ENCODE results near the gene SUCLG2. TPM values are rescaled to one million over a fixed set of nuclear protein-coding genes. Genes with fewer than 3 reads are reported as not detected.

SUCLG2 gene
- 143 TPM for polyA plus RNA-seq
- long read RNA-seq, donor 1, transcript SUCLG2-201 (11 exons, 2,352 nt), result major isoform, 33 of 54 reads
- long read RNA-seq, donor 1, partial matches to known transcripts, result 21 of 54 reads
- long read RNA-seq, donor 1, other reads (novel, unspliced or antisense), result 0 of 54 reads
- long read RNA-seq, donor 2, transcript SUCLG2-201 (11 exons, 2,352 nt), result major isoform, 55 of 88 reads
- long read RNA-seq, donor 2, partial matches to known transcripts, result 33 of 88 reads
- long read RNA-seq, donor 2, other reads (novel, unspliced or antisense), result 0 of 88 reads
- long read RNA-seq, donor 3, result 0 reads
- long read RNA-seq, donor 4, transcript SUCLG2-201 (11 exons, 2,352 nt), result major isoform, 7 of 7 reads
- long read RNA-seq, donor 4, partial matches to known transcripts, result 0 of 7 reads
- long read RNA-seq, donor 4, other reads (novel, unspliced or antisense), result 0 of 7 reads
- long read RNA-seq, donor 5, transcript SUCLG2-201 (11 exons, 2,352 nt), result major isoform, 20 of 32 reads
- long read RNA-seq, donor 5, partial matches to known transcripts, result 12 of 32 reads
- long read RNA-seq, donor 5, other reads (novel, unspliced or antisense), result 0 of 32 reads
- long read RNA-seq, donor 6, transcript SUCLG2-201 (11 exons, 2,352 nt), result major isoform, 59 of 151 reads
- long read RNA-seq, donor 6, partial matches to known transcripts, result 92 of 151 reads
- long read RNA-seq, donor 6, other reads (novel, unspliced or antisense), result 0 of 151 reads
- long read RNA-seq, donor 7, transcript SUCLG2-201 (11 exons, 2,352 nt), result major isoform, 10 of 21 reads
- long read RNA-seq, donor 7, partial matches to known transcripts, result 11 of 21 reads
- long read RNA-seq, donor 7, other reads (novel, unspliced or antisense), result 0 of 21 reads
- long read RNA-seq, donor 8, transcript SUCLG2-201 (11 exons, 2,352 nt), result major isoform, 72 of 152 reads
- long read RNA-seq, donor 8, partial matches to known transcripts, result 80 of 152 reads
- long read RNA-seq, donor 8, other reads (novel, unspliced or antisense), result 0 of 152 reads
- long read RNA-seq, donor 9, transcript SUCLG2-201 (11 exons, 2,352 nt), result major isoform, 74 of 120 reads
- long read RNA-seq, donor 9, partial matches to known transcripts, result 46 of 120 reads
- long read RNA-seq, donor 9, other reads (novel, unspliced or antisense), result 0 of 120 reads
- long read RNA-seq, donor 10, transcript SUCLG2-201 (11 exons, 2,352 nt), result major isoform, 63 of 106 reads
- long read RNA-seq, donor 10, partial matches to known transcripts, result 43 of 106 reads
- long read RNA-seq, donor 10, other reads (novel, unspliced or antisense), result 0 of 106 reads
- long read RNA-seq, donor 11, transcript SUCLG2-201 (11 exons, 2,352 nt), result major isoform, 39 of 61 reads
- long read RNA-seq, donor 11, partial matches to known transcripts, result 22 of 61 reads
- long read RNA-seq, donor 11, other reads (novel, unspliced or antisense), result 0 of 61 reads

- peak; percentile 85 to 95 for DNase-seq
- Histone ChIP-seq H3K36me3 (ENCODE audit: control insufficient read depth, insufficient read depth, low read length) (no peaks in the 10 kb centered on the region), H3K27ac (ENCODE audit: low read length) (peak within 1 kb of the TSS; percentile 88), H3K9me3 (ENCODE audit: control insufficient read depth, low read depth, low read length) (no peaks in the 10 kb centered on the region), H3K4me3 (ENCODE audit: low read length) (peak within 1 kb of the TSS; percentile 85), H3K27me3 (ENCODE audit: control insufficient read depth, insufficient read depth, low read length) (no peaks in the 10 kb centered on the region), H3K4me1 (ENCODE audit: control insufficient read depth, insufficient read depth, low read length) (peaks cover 13% of the 10 kb centered on the region)
- WGBS (ENCODE audit: insufficient coverage, low lambda C conversion rate), result no CpG with 5 or more reads among the region's 66 CpGs
Observed at GRCh38 chr3:67654099-67654843, at the start of gene SUCLG2. SUCLG2 (minus strand) TSS chr3:67654612; CDS start chr3:67654586, 26 bp downstream.

GRCh38 chr3:67700596-67700995 lies 46.2 kb upstream of the SUCLG2 start:
- H3K36me3 ChIP-seq (ENCODE audit: control insufficient read depth, insufficient read depth, low read length), result no peaks in the 10 kb centered on the region
- no peak overlapping the region for H3K4me3 ChIP-seq (ENCODE audit: low read length)
- no peaks in the 10 kb centered on the region for H3K9me3 ChIP-seq (ENCODE audit: control insufficient read depth, low read depth, low read length)
- DNase-seq, result no peak
- no peak overlapping the region for H3K27ac ChIP-seq (ENCODE audit: low read length)
- H3K27me3 ChIP-seq (ENCODE audit: control insufficient read depth, insufficient read depth, low read length), result no peaks in the 10 kb centered on the region
- peaks cover 8% of the 10 kb centered on the region for H3K4me1 ChIP-seq (ENCODE audit: control insufficient read depth, insufficient read depth, low read length)
- whole genome bisulfite sequencing (ENCODE audit: insufficient coverage, low lambda C conversion rate), result 100% methylated on average over 2 of the region's 4 CpGs

DNA sequence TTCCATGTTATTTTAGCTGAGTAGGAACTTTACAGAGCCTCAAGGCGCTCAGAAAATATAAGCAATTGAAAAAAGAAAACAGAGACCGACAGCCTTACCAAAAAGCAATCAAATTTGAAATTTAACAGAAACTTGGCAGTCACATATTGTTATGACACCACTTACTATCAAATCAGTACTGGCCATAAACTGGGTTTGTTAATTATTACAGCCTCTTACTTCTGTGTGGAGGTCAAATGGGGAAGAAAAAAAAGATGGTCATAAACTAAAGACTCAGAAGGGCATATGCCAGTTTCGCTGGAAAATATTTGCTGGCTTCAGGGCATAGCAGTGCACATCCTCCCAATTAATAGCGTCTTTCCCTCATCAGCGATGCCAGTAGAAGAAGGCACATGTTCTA lies 45.5 kb upstream of the SUCLG2 start:
- WGBS (ENCODE audit: insufficient coverage, low lambda C conversion rate), result 50% methylated on average over 2 of the region's 5 CpGs
- Histone ChIP-seq H3K27me3 (ENCODE audit: control insufficient read depth, insufficient read depth, low read length) (no peaks in the 10 kb centered on the region), H3K36me3 (ENCODE audit: control insufficient read depth, insufficient read depth, low read length) (no peaks in the 10 kb centered on the region), H3K4me3 (ENCODE audit: low read length) (no peak overlapping the region), H3K4me1 (ENCODE audit: control insufficient read depth, insufficient read depth, low read length) (peaks cover 8% of the 10 kb centered on the region), H3K27ac (ENCODE audit: low read length) (no peak overlapping the region), H3K9me3 (ENCODE audit: control insufficient read depth, low read depth, low read length) (no peaks in the 10 kb centered on the region)
- DNase-seq, result peak; percentile 28 to 72

DNA sequence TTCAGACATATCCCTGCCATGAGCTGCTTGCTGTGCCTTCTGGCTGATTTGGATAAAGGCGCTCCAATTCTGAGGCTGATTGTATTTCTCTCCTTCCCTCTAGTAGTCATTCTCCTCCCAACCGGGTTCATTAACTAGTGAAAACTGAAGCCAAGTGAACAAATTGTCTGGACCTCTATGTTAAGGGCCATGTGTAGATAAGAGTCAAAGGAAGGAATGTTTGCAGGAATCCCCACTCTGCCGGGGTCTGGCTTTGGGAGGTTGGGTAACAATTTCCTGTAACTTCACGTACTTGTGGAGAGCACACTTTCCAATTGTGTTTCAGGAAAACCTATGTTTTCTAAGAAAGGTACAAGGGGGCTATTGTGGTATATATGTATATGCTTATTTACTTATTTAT lies 38.2 kb upstream of the SUCLG2 start:
- Histone ChIP-seq H3K27ac (ENCODE audit: low read length) (no peak overlapping the region), H3K36me3 (ENCODE audit: control insufficient read depth, insufficient read depth, low read length) (no peaks in the 10 kb centered on the region), H3K27me3 (ENCODE audit: control insufficient read depth, insufficient read depth, low read length) (no peaks in the 10 kb centered on the region), H3K4me3 (ENCODE audit: low read length) (no peak overlapping the region), H3K9me3 (ENCODE audit: control insufficient read depth, low read depth, low read length) (no peaks in the 10 kb centered on the region), H3K4me1 (ENCODE audit: control insufficient read depth, insufficient read depth, low read length) (no peaks in the 10 kb centered on the region)
- no peak for DNase-seq
- WGBS (ENCODE audit: insufficient coverage, low lambda C conversion rate), result no CpG with 5 or more reads among the region's 4 CpGs

GRCh38 chr3:67691926-67692325 lies 37.5 kb upstream of the SUCLG2 start:
- no peaks in the 10 kb centered on the region for H3K4me1 ChIP-seq (ENCODE audit: control insufficient read depth, insufficient read depth, low read length)
- WGBS (ENCODE audit: insufficient coverage, low lambda C conversion rate), result 60% methylated on average over 1 of the region's 1 CpG
- H3K9me3 ChIP-seq (ENCODE audit: control insufficient read depth, low read depth, low read length), result no peaks in the 10 kb centered on the region
- no peaks in the 10 kb centered on the region for H3K36me3 ChIP-seq (ENCODE audit: control insufficient read depth, insufficient read depth, low read length)
- no peaks in the 10 kb centered on the region for H3K27me3 ChIP-seq (ENCODE audit: control insufficient read depth, insufficient read depth, low read length)
- no peak overlapping the region for H3K4me3 ChIP-seq (ENCODE audit: low read length)
- no peak for DNase-seq
- H3K27ac ChIP-seq (ENCODE audit: low read length), result no peak overlapping the region

DNA sequence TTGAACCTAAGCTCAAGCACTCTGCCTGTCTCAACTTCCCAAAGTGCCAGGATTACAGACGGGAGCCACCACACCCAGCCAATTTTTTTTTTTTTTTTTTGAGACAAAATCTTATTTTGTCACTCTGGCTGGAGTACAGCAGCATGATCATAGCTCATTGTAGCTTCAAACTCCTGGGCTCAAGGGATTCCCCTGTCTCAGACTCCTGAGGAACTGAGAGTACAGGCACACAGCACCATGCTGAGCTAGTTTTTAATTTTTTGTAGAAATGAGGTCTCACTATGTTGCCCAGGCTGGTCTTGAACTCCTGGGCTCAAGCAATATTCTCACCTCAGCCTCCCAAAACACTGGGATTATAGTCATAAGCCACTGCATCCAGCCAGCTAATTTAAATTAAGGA lies 36.8 kb upstream of the SUCLG2 start:
- Histone ChIP-seq H3K27me3 (ENCODE audit: control insufficient read depth, insufficient read depth, low read length) (no peaks in the 10 kb centered on the region), H3K9me3 (ENCODE audit: control insufficient read depth, low read depth, low read length) (no peaks in the 10 kb centered on the region), H3K27ac (ENCODE audit: low read length) (no peak overlapping the region), H3K4me1 (ENCODE audit: control insufficient read depth, insufficient read depth, low read length) (no peaks in the 10 kb centered on the region), H3K36me3 (ENCODE audit: control insufficient read depth, insufficient read depth, low read length) (no peaks in the 10 kb centered on the region), H3K4me3 (ENCODE audit: low read length) (no peak overlapping the region)
- no CpG with 5 or more reads among the region's 1 CpG for WGBS (ENCODE audit: insufficient coverage, low lambda C conversion rate)
- no peak for DNase-seq

- no peaks in the 10 kb centered on the region for H3K9me3 ChIP-seq (ENCODE audit: control insufficient read depth, low read depth, low read length)
- no peak overlapping the region for H3K27ac ChIP-seq (ENCODE audit: low read length)
- H3K4me3 ChIP-seq (ENCODE audit: low read length), result no peak overlapping the region
- 100% methylated on average over 1 of the region's 1 CpG for WGBS (ENCODE audit: insufficient coverage, low lambda C conversion rate)
- H3K4me1 ChIP-seq (ENCODE audit: control insufficient read depth, insufficient read depth, low read length), result no peaks in the 10 kb centered on the region
- H3K27me3 ChIP-seq (ENCODE audit: control insufficient read depth, insufficient read depth, low read length), result no peaks in the 10 kb centered on the region
- DNase-seq, result no peak
- no peaks in the 10 kb centered on the region for H3K36me3 ChIP-seq (ENCODE audit: control insufficient read depth, insufficient read depth, low read length)
Observed at GRCh38 chr3:67689806-67690205, 35.4 kb upstream of the SUCLG2 start.

DNA sequence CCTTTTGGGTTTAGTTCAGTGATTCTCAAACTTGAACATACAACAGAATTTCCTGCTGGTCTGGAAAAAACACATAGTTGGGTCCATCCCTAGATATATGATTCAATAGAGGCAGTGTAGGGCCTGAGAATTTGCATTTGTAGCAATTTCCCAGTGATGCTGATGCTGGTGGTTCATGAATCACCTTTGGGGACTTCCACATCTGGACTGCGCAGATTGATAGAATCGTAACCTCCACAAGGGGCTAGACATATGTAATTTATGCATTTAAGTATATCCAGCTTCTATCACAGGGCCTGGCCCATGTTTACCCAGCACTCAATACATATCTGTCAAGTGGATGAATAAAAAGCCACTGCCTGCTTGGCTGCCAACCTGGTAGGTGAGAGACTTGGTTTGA lies 33.8 kb upstream of the SUCLG2 start:
- Histone ChIP-seq H3K4me1 (ENCODE audit: control insufficient read depth, insufficient read depth, low read length) (no peaks in the 10 kb centered on the region), H3K4me3 (ENCODE audit: low read length) (no peak overlapping the region), H3K9me3 (ENCODE audit: control insufficient read depth, low read depth, low read length) (no peaks in the 10 kb centered on the region), H3K27me3 (ENCODE audit: control insufficient read depth, insufficient read depth, low read length) (no peaks in the 10 kb centered on the region), H3K27ac (ENCODE audit: low read length) (no peak overlapping the region), H3K36me3 (ENCODE audit: control insufficient read depth, insufficient read depth, low read length) (no peaks in the 10 kb centered on the region)
- no CpG with 5 or more reads among the region's 2 CpGs for WGBS (ENCODE audit: insufficient coverage, low lambda C conversion rate)
- no peak for DNase-seq

DNA sequence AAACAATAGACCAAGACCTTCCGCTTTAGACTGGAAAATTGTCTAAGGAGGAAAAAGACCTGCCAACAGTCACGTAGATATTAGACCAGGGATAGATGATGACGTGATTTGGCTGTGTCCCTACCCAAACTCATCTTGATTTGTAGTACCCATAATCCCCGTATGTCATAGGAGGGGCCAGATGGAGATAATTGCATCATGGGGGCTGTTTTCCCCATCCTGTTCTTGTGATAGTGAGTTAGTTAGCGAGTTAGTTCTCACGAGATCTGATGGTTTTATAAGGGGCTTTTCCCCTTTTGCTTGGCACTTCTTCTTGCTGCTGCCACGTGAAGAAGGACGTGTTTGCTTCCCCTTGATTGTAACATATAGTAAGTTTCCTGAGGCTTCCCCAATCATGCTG lies 31.7 kb upstream of the SUCLG2 start:
- Histone ChIP-seq H3K4me3 (ENCODE audit: low read length) (no peak overlapping the region), H3K4me1 (ENCODE audit: control insufficient read depth, insufficient read depth, low read length) (no peaks in the 10 kb centered on the region), H3K27ac (ENCODE audit: low read length) (no peak overlapping the region), H3K27me3 (ENCODE audit: control insufficient read depth, insufficient read depth, low read length) (no peaks in the 10 kb centered on the region), H3K36me3 (ENCODE audit: control insufficient read depth, insufficient read depth, low read length) (no peaks in the 10 kb centered on the region), H3K9me3 (ENCODE audit: control insufficient read depth, low read depth, low read length) (no peaks in the 10 kb centered on the region)
- DNase-seq, result no peak
- WGBS (ENCODE audit: insufficient coverage, low lambda C conversion rate), result 80% methylated on average over 1 of the region's 8 CpGs
